HepG2 (cell line): Measurements from ENCODE around the gene SLC41A1. TPM values are rescaled to one million over a fixed set of nuclear protein-coding genes. Genes with fewer than 3 reads are reported as not detected.

ENCODE experiments used
- BRF2 ChIP-seq: sonication (generic); formaldehyde crosslinking; IDR thresholded peaks from 2 replicates; pipeline ENCODE4 v1.8.1; 2022; ENCODE audit warnings: mild to moderate bottlenecking, missing genetic modification reagents
- DMAP1 ChIP-seq: IDR thresholded peaks from 2 replicates; pipeline ENCODE4 v1.6.1; 2016
- E2F1 ChIP-seq: sonication (generic); formaldehyde crosslinking; IDR thresholded peaks from 2 replicates; pipeline ENCODE4 v1.5.0; 2020; ENCODE audit warnings: missing genetic modification reagents
- FIP1L1 ChIP-seq: fragments of 200-400 bp; formaldehyde crosslinking; IDR thresholded peaks from 2 replicates; pipeline ENCODE4 v1.6.1; 2018; ENCODE audit warnings: low read depth, mild to moderate bottlenecking, low read length, moderate library complexity, borderline replicate concordance; ENCODE audit not compliant: insufficient read depth
- FOXO1 ChIP-seq: sonication (generic); formaldehyde crosslinking; IDR thresholded peaks from 2 replicates; pipeline ENCODE4 v1.4.0; 2020; ENCODE audit warnings: missing genetic modification reagents
- GABPA ChIP-seq, 2 experiments: IDR thresholded peaks; 2 replicates each; pipeline ENCODE4 v1.6.1; 2011 to 2016; ENCODE audit warnings: low read depth in 2 of 2, low read length in 1 of 2, missing biosample characterization in 1 of 2, missing genetic modification characterization in 1 of 2
- KDM3A ChIP-seq: IDR thresholded peaks from 2 replicates; pipeline ENCODE4 v1.6.1; 2018; ENCODE audit warnings: low read depth, missing compliant biosample characterization
- KLF9 ChIP-seq: IDR thresholded peaks from 2 replicates; pipeline ENCODE4 v1.6.1; 2016; ENCODE audit warnings: low read depth
- MAFK ChIP-seq, 2 experiments: IDR thresholded peaks in 1 of 2; conservative IDR thresholded peaks in 1 of 2; 2 replicates each; pipeline ENCODE4 v1.6.1; 2011; ENCODE audit warnings: improper control_type of control experiment in 2 of 2, low read length in 2 of 2
- NAIF1 ChIP-seq: sonication (generic); formaldehyde crosslinking; IDR thresholded peaks from 2 replicates; pipeline ENCODE4 v1.5.0; 2020; ENCODE audit warnings: mild to moderate bottlenecking, missing genetic modification reagents, borderline replicate concordance
- POLR2G ChIP-seq: fragments of 200-400 bp; formaldehyde crosslinking; IDR thresholded peaks from 2 replicates; pipeline ENCODE4 v1.6.1; 2018; ENCODE audit warnings: mild to moderate bottlenecking, low read depth, low read length, moderate library complexity
- RAD51 ChIP-seq: fragments of 450-650 bp; IDR thresholded peaks from 2 replicates; pipeline ENCODE4 v1.6.1; 2016; ENCODE audit warnings: borderline replicate concordance
- SNAI1 ChIP-seq: sonication (generic); formaldehyde crosslinking; IDR thresholded peaks from 2 replicates; pipeline ENCODE4 v1.5.0; 2020; ENCODE audit warnings: mild to moderate bottlenecking, missing genetic modification reagents, borderline replicate concordance
- SP2 ChIP-seq: sonication (generic); formaldehyde crosslinking; IDR thresholded peaks from 2 replicates; pipeline ENCODE4 v1.5.1; 2020; ENCODE audit warnings: mild to moderate bottlenecking, missing genetic modification reagents
- SRY ChIP-seq: sonication (generic); formaldehyde crosslinking; IDR thresholded peaks from 2 replicates; pipeline ENCODE4 v1.8.0; 2022; ENCODE audit warnings: mild to moderate bottlenecking, missing genetic modification reagents
- TAF1 ChIP-seq: sonication (generic); formaldehyde crosslinking; IDR thresholded peaks from 2 replicates; pipeline ENCODE4 v1.4.0; 2020; ENCODE audit warnings: missing genetic modification reagents
- ZBTB38 ChIP-seq: sonication (generic); formaldehyde crosslinking; IDR thresholded peaks from 2 replicates; pipeline ENCODE4 v1.5.1; 2020; ENCODE audit warnings: mild to moderate bottlenecking, missing genetic modification reagents
- ZBTB8A ChIP-seq: sonication (generic); formaldehyde crosslinking; IDR thresholded peaks from 2 replicates; pipeline ENCODE4 v1.4.0; 2020; ENCODE audit warnings: mild to moderate bottlenecking, low read depth, missing genetic modification reagents, borderline replicate concordance
- ZNF143 ChIP-seq: sonication (generic); formaldehyde crosslinking; IDR thresholded peaks from 2 replicates; pipeline ENCODE4 v1.4.0; 2020; ENCODE audit warnings: missing genetic modification reagents
- ZNF260 ChIP-seq: sonication (generic); formaldehyde crosslinking; IDR thresholded peaks from 2 replicates; pipeline ENCODE4 v1.4.0; 2020; ENCODE audit warnings: missing genetic modification reagents, low read depth, mild to moderate bottlenecking, borderline replicate concordance
- ZNF280B ChIP-seq: sonication (generic); formaldehyde crosslinking; IDR thresholded peaks from 2 replicates; pipeline ENCODE4 v1.5.0; 2020; ENCODE audit warnings: missing genetic modification reagents, mild to moderate bottlenecking, borderline replicate concordance
- ZNF362 ChIP-seq: sonication (generic); formaldehyde crosslinking; IDR thresholded peaks from 2 replicates; pipeline ENCODE4 v1.4.0; 2020; ENCODE audit warnings: missing genetic modification reagents, mild to moderate bottlenecking, borderline replicate concordance
- ZNF383 ChIP-seq: sonication (generic); formaldehyde crosslinking; IDR thresholded peaks from 2 replicates; pipeline ENCODE4 v1.4.0; 2020; ENCODE audit warnings: missing genetic modification reagents, mild to moderate bottlenecking, borderline replicate concordance
- ZNF546 ChIP-seq: sonication (generic); formaldehyde crosslinking; conservative IDR thresholded peaks from 2 replicates; pipeline ENCODE4 v1.8.1; 2023; ENCODE audit warnings: mild to moderate bottlenecking, missing genetic modification reagents
- polyA plus RNA-seq, 8 experiments: library from polyadenylated mRNA; depleted of rRNA in 3 of 8; stranded (reverse) in 7 of 8; unstranded in 1 of 8; fragments of >200 nt; fragmentation: Illumina TruSeq in 4 of 8; extraction: Trizol in 4 of 8; gene quantifications; 2 replicates each; pipeline versions ENCODE4 v1.2.1 to v1.2.3, GENCODE V29; 2011 to 2016; ENCODE audit warnings: low read depth in 4 of 8, missing spikeins in 1 of 8, mixed read lengths in 1 of 8; ENCODE audit not compliant: insufficient read depth in 1 of 8
- total RNA-seq, 5 experiments: library from RNA; depleted of rRNA; stranded (reverse); fragments of >200 nt; fragmentation: Illumina TruSeq; extraction: Trizol; gene quantifications; 2 replicates each; pipeline ENCODE4 v1.2.3, GENCODE V29; 2016; ENCODE audit warnings: low read depth in 1 of 5

The SLC41A1 gene
- total and polyA plus RNA-seq, 2 of the 13 experiments (the other 11 are each of a cell fraction or from before 2014, with no cell fraction given): 2.2 to 4.6 TPM

GRCh38 chr1:205749234-205750137 is 63.5 kb downstream of the SLC41A1 start (continued):
- TF ChIP-seq DMAP1 (CRISPR knock-in tag) (peak; percentile 48), ZNF362 (CRISPR knock-in tag) (no peak; the same call in 1 of the 2 replicates), POLR2G (peak; percentile 64), SRY (CRISPR knock-in tag) (no peak), FOXO1 (peak; percentile 41; the same call in 1 of the 2 replicates), ZNF143 (CRISPR knock-in tag) (no peak), ZNF546 (CRISPR knock-in tag) (no peak), KDM3A (CRISPR knock-in tag) (peak; percentile 90), ZBTB38 (CRISPR knock-in tag) (peak; percentile 68; the same call in 1 of the 2 replicates), NAIF1 (CRISPR knock-in tag) (no peak), RAD51 (no peak), ZNF280B (CRISPR knock-in tag) (no peak; the same call in 1 of the 2 replicates), ZNF383 (CRISPR knock-in tag) (no peak), MAFK (conservative IDR thresholded peaks at IDR 0.05 in 1 of 2, IDR thresholded peaks at IDR 0.05 in 1 of 2; ENCODE audit: low read length in 2 of 2) (no peak), E2F1 (CRISPR knock-in tag) (no peak), FIP1L1 (0 out of 2 replicates have a peak, but pooled peaks have one; percentile 67), TAF1 (CRISPR knock-in tag) (peak; percentile 14; the same call in 1 of the 2 replicates), ZBTB8A (CRISPR knock-in tag) (no peak), BRF2 (CRISPR knock-in tag) (peak; percentile 58; the same call in 1 of the 2 replicates), SP2 (0 out of 2 replicates have a peak, but pooled peaks have one; percentile 57), GABPA (IDR thresholded peaks at IDR 0.05; ENCODE audit: low read depth, low read length) (no peak), GABPA (CRISPR knock-in tag; IDR thresholded peaks at IDR 0.05; ENCODE audit: low read depth) (no peak), ZNF260 (CRISPR knock-in tag) (no peak), KLF9 (no peak), SNAI1 (CRISPR knock-in tag) (0 out of 2 replicates have a peak, but pooled peaks have one; percentile 13)
